Measurements from ENCODE around the gene TRAPPC2B.
"Not testable (repeated sequence)": the region's sequence is repeated elsewhere in the genome, so short reads cannot be mapped to it uniquely, and the experiment has no call there.

Gene TRAPPC2B

DNA sequence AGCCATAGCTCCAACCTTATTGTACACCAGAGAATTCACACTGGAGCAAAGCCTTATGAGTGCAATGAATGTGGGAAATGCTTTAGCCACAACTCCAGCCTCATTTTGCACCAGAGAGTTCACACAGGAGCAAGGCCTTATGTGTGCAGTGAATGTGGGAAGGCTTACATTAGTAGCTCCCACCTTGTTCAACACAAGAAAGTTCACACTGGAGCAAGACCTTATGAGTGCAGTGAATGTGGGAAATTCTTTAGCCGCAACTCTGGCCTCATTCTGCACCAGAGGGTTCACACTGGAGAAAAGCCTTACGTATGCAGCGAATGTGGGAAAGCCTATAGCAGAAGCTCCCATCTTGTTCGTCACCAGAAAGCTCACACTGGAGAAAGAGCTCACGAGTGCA, 5.9 kb upstream of the TRAPPC2B start:
- no peak for DNase-seq (ENCODE audit: low read depth, low spot score)
- peaks cover 9% of the 10 kb centered on the region for H3K9me3 ChIP-seq (ENCODE audit: low read depth, low read length)
- TF ChIP-seq POLR2AphosphoS5 (IDR thresholded peaks at IDR 0.05; ENCODE audit: borderline replicate concordance, low read depth, low read length) (no peak), EZH2 (IDR thresholded peaks at IDR 0.05) (no peak), FOXP2 (optimal IDR thresholded peaks at IDR 0.05; ENCODE audit: control extremely low read depth, extremely low read length, insufficient read depth) (no peak)
- H3K9ac ChIP-seq (ENCODE audit: insufficient read length) = no peak overlapping the region
- H3K36me3 ChIP-seq (ENCODE audit: insufficient read depth, low read length) = peaks cover 64% of the 10 kb centered on the region
- no peak overlapping the region for H3K4me3 ChIP-seq
- H3K27ac ChIP-seq = no peak overlapping the region

DNA sequence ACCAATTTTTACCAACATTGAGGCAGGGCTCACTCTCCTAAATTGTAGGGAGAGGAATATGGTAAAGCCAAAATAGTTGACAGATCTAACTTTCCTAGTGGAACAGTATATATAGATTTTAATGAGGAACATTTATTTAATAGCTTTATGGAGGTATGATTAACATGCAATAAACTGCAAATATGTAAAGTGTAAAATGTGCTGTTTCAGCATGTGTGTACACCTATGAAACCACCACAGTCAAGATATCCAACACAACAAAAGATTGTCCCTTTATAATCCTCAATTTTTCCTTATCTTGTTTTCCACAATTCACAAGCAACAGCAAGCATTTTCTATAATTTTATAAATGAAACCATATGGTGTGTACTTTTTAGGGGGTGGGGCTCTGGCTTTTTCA, 4.1 kb upstream of the TRAPPC2B start:
- no peak overlapping the region for H3K4me3 ChIP-seq
- H3K36me3 ChIP-seq (ENCODE audit: insufficient read depth, low read length) = peaks cover 45% of the 10 kb centered on the region
- no peak overlapping the region for H3K27ac ChIP-seq
- DNase-seq (ENCODE audit: low read depth, low spot score) = no peak
- TF ChIP-seq FOXP2 (optimal IDR thresholded peaks at IDR 0.05; ENCODE audit: control extremely low read depth, extremely low read length, insufficient read depth) (no peak), EZH2 (IDR thresholded peaks at IDR 0.05) (no peak), POLR2AphosphoS5 (IDR thresholded peaks at IDR 0.05; ENCODE audit: borderline replicate concordance, low read depth, low read length) (no peak)
- peaks cover 12% of the 10 kb centered on the region for H3K9me3 ChIP-seq (ENCODE audit: low read depth, low read length)
- H3K9ac ChIP-seq (ENCODE audit: insufficient read length) = no peak overlapping the region

DNA sequence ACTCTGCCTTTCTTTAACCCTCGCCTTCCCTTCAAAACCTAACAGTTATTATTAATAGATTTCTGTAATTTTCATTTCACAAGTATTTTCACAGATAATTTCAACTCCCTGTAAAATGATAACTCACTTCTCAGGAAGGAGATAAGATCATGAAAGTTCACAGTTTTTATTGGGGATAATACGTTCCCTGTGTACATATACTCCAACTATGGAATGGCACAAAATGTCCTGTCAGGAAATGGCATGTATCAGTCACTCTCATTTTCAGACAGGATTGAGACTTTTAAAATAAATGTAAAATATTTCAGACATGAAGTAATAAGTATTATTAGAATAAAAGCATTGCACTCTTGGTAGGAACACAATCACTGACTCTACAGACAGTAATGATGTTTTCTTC, 932 bp upstream of the TRAPPC2B start:
- peak overlapping the region; percentile 88 for H3K9ac ChIP-seq (ENCODE audit: insufficient read length)
- TF ChIP-seq POLR2AphosphoS5 (IDR thresholded peaks at IDR 0.05; ENCODE audit: borderline replicate concordance, low read depth, low read length) (no peak), EZH2 (IDR thresholded peaks at IDR 0.05) (no peak), FOXP2 (optimal IDR thresholded peaks at IDR 0.05; ENCODE audit: control extremely low read depth, extremely low read length, insufficient read depth) (no peak)
- peak overlapping the region; percentile 98 for H3K27ac ChIP-seq
- H3K36me3 ChIP-seq (ENCODE audit: insufficient read depth, low read length) = peaks cover 22% of the 10 kb centered on the region
- H3K4me3 ChIP-seq = peak overlapping the region; percentile 95
- H3K9me3 ChIP-seq (ENCODE audit: low read depth, low read length) = peaks cover 3% of the 10 kb centered on the region; the same call in 1 of the 2 replicates
- DNase-seq (ENCODE audit: low read depth, low spot score) = no peak

- Histone ChIP-seq H3K9ac (ENCODE audit: insufficient read length) (peak overlapping the region; percentile 88), H3K36me3 (ENCODE audit: insufficient read depth, low read length) (peaks cover 8% of the 10 kb centered on the region; the same call in 1 of the 2 replicates), H3K9me3 (ENCODE audit: low read depth, low read length) (peaks cover 3% of the 10 kb centered on the region; the same call in 1 of the 2 replicates), H3K27ac (peak overlapping the region; percentile 79), H3K4me3 (peak overlapping the region; percentile 95)
- no peak for DNase-seq (ENCODE audit: low read depth, low spot score)
- TF ChIP-seq POLR2AphosphoS5 (IDR thresholded peaks at IDR 0.05; ENCODE audit: borderline replicate concordance, low read depth, low read length) = no peak
- TF ChIP-seq EZH2 (IDR thresholded peaks at IDR 0.05) = no peak
- no peak for TF ChIP-seq FOXP2 (optimal IDR thresholded peaks at IDR 0.05; ENCODE audit: control extremely low read depth, extremely low read length, insufficient read depth)
Observed at GRCh38 chr19:57363688-57364181, 384 bp downstream of the TRAPPC2B start.

DNA sequence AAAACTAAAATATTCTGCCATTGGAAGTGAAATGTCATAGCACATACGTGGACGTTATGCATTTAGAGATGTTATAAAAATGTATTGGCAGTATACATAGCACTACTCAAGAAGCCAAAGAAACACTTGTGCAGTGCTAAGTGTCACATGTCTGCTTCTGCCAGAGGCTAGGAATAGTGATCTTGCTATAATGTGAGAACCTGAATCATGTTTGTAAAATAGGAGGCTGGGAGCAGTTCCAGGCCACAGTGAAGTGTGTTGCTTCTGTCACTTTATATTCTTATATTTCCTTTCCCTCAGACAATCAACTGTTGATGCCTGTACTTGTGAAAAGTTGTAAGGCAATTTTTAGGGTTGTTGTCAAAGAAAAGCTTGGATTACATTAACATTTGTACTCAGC, 3.4 kb downstream of the TRAPPC2B start:
- no peak for DNase-seq (ENCODE audit: low read depth, low spot score)
- H3K27ac ChIP-seq = no peak overlapping the region
- H3K9me3 ChIP-seq (ENCODE audit: low read depth, low read length) = peaks cover 3% of the 10 kb centered on the region; the same call in 1 of the 2 replicates
- no peak overlapping the region for H3K9ac ChIP-seq (ENCODE audit: insufficient read length)
- TF ChIP-seq POLR2AphosphoS5 (IDR thresholded peaks at IDR 0.05; ENCODE audit: borderline replicate concordance, low read depth, low read length) (no peak), FOXP2 (optimal IDR thresholded peaks at IDR 0.05; ENCODE audit: control extremely low read depth, extremely low read length, insufficient read depth) (no peak), EZH2 (IDR thresholded peaks at IDR 0.05) (no peak)
- H3K36me3 ChIP-seq (ENCODE audit: insufficient read depth, low read length) = peaks cover 8% of the 10 kb centered on the region; the same call in 1 of the 2 replicates
- H3K4me3 ChIP-seq = no peak overlapping the region

DNA sequence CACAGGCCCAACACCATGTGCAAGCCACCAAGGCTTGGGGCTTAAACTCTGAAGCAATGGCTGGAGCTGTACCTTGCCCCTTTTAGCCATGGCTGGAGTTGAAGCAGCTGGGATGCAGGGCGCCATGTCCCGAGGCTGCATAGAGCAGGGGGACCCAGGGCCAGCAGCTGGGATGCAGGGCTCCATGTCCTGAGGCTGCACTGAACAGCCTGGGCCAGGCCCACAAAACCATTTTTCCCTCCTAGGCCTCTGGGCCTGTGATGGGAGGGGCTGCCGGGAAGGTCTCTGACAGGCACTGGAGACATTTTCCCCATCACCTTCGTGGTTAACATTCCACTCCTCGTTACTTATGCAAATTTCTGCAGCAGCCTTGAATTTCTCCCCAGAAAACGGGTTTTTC, 10.8 kb downstream of the TRAPPC2B start:
- Histone ChIP-seq H3K36me3 (ENCODE audit: insufficient read depth, low read length) (peaks cover 44% of the 10 kb centered on the region), H3K9ac (ENCODE audit: insufficient read length) (no peak overlapping the region), H3K27ac (no peak overlapping the region), H3K9me3 (ENCODE audit: low read depth, low read length) (peaks cover 9% of the 10 kb centered on the region; the same call in 1 of the 2 replicates), H3K4me3 (no peak overlapping the region)
- no peak for DNase-seq (ENCODE audit: low read depth, low spot score)
- TF ChIP-seq FOXP2 (optimal IDR thresholded peaks at IDR 0.05; ENCODE audit: control extremely low read depth, extremely low read length, insufficient read depth) (no peak), POLR2AphosphoS5 (IDR thresholded peaks at IDR 0.05; ENCODE audit: borderline replicate concordance, low read depth, low read length) (no peak), EZH2 (IDR thresholded peaks at IDR 0.05) (no peak)

DNA sequence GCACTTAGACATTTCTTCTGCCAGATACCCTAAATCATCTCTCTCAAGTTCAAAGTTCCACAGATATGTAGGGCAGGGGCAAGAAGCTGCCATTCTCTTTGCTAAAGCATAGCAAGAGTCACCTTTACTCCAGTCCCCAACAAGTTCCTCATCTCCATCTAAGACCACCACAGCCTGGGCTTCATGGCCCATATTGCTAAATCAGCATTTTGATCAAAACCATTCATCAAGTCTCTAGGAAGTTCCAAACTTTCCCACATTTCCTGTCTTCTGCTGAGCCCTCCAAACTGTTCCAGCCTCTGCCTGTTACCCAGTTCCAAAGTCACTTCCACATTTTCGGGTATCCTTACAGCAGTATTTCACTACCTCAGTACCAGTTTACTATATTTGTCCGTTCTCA, 11.3 kb downstream of the TRAPPC2B start:
- not testable (repeated sequence) for H3K4me3 ChIP-seq; H3K9me3 ChIP-seq (ENCODE audit: low read depth, low read length); H3K9ac ChIP-seq (ENCODE audit: insufficient read length); H3K27ac ChIP-seq; DNase-seq (ENCODE audit: low read depth, low spot score)
- peaks cover 44% of the 10 kb centered on the region for H3K36me3 ChIP-seq (ENCODE audit: insufficient read depth, low read length)

DNA sequence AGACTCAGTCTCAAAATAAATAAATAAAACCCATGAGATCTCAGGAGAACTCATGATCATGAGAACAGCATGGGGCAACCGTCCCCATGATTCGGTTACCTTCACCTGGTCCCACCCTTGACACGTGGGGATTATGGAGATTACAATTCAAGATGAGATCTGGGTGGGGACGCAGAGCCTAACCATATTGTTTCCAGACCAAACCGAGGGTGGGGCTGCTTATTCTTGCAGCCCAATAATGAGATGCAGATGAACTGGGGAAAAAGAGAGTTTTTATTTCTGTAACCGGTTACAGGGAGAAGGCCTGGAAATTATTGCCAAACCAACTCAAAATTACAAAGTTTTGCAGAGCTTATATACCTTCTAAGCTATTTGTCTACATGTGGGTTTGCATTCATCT, 12.8 kb downstream of the TRAPPC2B start:
- Histone ChIP-seq H3K9me3 (ENCODE audit: low read depth, low read length) (peaks cover 9% of the 10 kb centered on the region; the same call in 1 of the 2 replicates), H3K36me3 (ENCODE audit: insufficient read depth, low read length) (peaks cover 44% of the 10 kb centered on the region), H3K4me3 (no peak overlapping the region), H3K27ac (no peak overlapping the region), H3K9ac (ENCODE audit: insufficient read length) (no peak overlapping the region)
- DNase-seq (ENCODE audit: low read depth, low spot score) = no peak
- TF ChIP-seq POLR2AphosphoS5 (IDR thresholded peaks at IDR 0.05; ENCODE audit: borderline replicate concordance, low read depth, low read length) (no peak), EZH2 (IDR thresholded peaks at IDR 0.05) (no peak), FOXP2 (optimal IDR thresholded peaks at IDR 0.05; ENCODE audit: control extremely low read depth, extremely low read length, insufficient read depth) (no peak)

DNA sequence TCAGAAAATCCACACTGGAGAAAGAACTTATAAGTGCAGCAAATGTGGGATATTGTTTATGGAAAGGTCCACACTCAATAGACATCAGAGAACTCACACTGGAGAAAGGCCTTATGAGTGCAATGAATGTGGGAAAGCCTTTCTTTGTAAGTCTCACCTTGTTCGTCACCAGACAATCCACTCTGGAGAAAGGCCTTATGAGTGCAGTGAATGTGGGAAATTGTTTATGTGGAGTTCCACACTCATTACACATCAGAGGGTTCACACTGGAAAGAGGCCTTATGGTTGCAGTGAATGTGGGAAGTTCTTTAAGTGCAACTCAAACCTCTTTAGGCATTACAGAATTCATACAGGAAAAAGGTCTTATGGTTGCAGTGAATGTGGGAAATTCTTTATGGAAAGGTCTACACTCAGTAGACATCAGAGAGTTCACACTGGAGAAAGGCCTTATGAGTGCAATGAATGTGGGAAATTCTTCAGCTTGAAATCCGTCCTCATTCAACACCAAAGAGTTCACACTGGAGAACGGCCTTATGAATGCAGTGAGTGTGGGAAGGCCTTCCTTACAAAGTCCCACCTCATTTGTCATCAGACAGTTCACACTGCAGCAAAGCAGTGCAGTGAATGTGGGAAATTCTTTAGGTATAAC, 14.3 kb downstream of the TRAPPC2B start:
- Histone ChIP-seq H3K4me3 (no peak overlapping the region), H3K9me3 (ENCODE audit: low read depth, low read length) (peaks cover 9% of the 10 kb centered on the region; the same call in 1 of the 2 replicates), H3K36me3 (ENCODE audit: insufficient read depth, low read length) (peaks cover 35% of the 10 kb centered on the region), H3K9ac (ENCODE audit: insufficient read length) (no peak overlapping the region), H3K27ac (no peak overlapping the region)
- no peak for DNase-seq (ENCODE audit: low read depth, low spot score)
- TF ChIP-seq FOXP2 (optimal IDR thresholded peaks at IDR 0.05; ENCODE audit: control extremely low read depth, extremely low read length, insufficient read depth) = no peak
- TF ChIP-seq POLR2AphosphoS5 (IDR thresholded peaks at IDR 0.05; ENCODE audit: borderline replicate concordance, low read depth, low read length) = no peak
- no peak for TF ChIP-seq EZH2 (IDR thresholded peaks at IDR 0.05)
